SK-N-MC (cell line): ENCODE measurements around the gene HDDC2.

Source experiments
- EZH2 ChIP-seq: fragments of 200-600 bp; sonication (generic); IDR thresholded peaks from one replicate; pipeline ENCODE4 v1.6.1; 2017; ENCODE audit warnings: antibody characterized with exemption
- POLR2AphosphoS5 ChIP-seq: IDR thresholded peaks from 2 replicates; pipeline ENCODE4 v1.6.1; 2012; ENCODE audit warnings: mild to moderate bottlenecking, low read depth, low read length, borderline replicate concordance

DNA sequence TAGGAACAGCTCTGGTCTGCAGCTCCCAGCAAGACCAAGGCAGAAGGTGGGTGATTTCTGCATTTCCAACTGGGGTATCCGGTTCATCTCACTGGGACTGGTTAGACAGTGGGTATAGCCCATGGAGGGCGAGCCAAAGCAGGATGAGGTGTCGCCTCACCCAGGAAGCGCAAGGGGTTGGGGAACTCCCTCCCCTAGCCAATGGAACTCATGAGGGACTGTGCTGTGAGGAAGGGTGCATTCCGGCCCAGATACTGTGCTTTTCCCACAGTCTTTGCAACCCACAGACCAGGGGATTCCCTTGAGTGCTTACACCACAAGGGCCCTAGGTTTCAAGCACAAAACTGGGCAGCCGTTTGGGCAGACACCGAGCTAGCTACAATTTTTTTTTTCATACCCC, 21.8 kb downstream of the HDDC2 start:
- no peak for TF ChIP-seq EZH2
- no peak for TF ChIP-seq POLR2AphosphoS5
